NCI-H524 (cell line): ENCODE results near the gene TOP1.

Experiments used
- DNase-seq, 2 experiments: peaks; one replicate each; lab custom pipeline; 2025; lab: John Stamatoyannopoulos, UW

TOP1 gene

DNA sequence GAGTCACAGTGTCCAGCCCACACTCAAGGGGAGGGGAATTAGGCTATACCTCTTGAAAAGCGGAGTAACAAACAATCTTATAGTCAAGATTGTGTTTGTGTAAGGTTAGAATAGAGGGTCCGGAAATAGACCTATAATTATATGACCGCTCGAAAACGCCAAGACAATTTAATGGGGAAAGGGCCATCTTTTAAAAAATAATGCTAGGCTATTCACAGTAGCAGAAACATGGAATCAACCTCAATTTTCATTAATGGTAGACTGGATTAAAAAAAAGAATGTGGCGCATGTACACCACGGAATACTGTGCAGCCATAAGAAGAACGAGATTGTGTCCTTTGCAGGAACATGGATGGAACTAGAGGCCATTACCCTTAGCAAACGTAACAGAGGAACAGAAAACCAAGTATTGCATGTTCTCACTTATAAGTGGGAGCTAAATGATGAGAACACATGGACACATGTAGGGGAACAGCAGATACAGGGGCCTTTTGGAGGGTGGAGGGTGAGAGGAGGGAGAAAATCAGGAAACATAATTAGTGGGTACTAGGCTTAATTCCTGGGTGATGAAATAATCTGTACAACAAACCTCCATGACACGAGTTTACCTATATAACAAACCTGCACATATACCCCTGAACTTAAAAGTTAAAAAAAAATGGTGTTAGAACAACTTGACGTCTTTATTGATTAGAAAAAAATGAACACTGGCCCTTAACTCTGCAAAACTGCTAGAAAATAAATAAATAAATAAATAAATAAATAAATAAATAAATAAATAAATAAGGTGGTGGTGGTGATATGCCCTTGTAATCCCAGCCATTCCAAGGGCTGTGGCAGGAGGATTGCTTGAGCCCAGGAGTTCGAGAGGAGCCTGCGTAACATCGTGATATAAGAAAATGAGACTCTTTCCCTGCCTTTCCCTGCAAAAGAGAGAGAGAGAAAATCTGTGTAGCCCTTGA lies 30.3 kb downstream of the TOP1 start:
- no peak for DNase-seq

DNA sequence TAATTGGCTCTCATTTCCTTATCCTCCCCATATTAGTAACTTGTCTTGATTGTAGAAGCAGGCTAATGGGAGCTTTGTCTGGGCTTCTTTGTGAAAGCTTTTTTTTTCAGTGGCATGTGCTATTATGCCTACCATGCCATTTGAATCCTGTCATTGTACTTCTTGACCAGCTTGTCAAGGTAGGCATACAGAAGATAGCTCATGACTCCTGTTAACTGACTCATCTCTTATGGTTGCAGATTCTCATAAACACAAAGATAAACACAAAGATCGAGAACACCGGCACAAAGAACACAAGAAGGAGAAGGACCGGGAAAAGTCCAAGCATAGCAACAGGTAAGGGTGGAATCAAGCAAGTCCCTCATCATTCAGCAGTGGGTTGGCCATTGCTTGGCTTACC lies 32.5 kb downstream of the TOP1 start:
- DNase-seq: no peak

- peak in 1 of 2 experiments; percentile 30 for DNase-seq
These were observed 34.8 kb downstream of the TOP1 start for GRCh38 chr20:41063442-41063841.

- no peak for DNase-seq
These were observed 35.8 kb downstream of the TOP1 start for GRCh38 chr20:41064377-41064776.

GRCh38 chr20:41065716-41066115 lies 37.1 kb downstream of the TOP1 start:
- DNase-seq: no peak

- no peak for DNase-seq
These were observed 40.2 kb downstream of the TOP1 start for GRCh38 chr20:41068806-41069205.

DNA sequence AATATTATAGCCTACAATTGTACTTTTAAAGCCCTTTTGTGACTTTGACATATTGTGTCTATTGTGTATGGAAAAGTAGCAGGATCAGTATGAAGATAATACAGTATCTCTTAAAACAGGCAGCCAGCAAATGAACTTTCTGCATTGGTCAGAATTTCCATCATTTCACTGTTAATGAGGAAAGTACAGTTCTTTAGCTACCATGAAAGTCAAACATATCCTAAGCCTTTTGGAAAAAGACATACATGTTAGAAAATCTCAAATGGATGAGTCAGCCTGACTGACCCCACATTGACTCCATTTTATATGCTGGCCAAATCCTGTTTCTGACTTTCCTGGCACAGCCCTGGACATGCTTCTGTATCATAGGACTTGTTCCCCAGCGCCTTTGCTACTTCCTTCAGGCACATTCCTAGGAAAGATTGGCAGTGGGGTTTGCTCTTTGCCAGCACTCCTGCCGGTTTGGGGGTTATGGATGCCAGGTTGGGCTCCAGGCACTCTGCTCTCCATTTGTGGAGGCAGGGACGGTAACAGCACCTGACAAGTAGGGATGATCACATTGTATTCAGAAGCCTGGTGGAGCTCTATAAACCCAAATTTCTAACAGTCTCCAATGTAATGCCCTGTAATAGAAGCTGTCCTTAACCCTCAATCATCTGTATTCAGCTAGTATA lies 43.7 kb downstream of the TOP1 start:
- DNase-seq: no peak

GRCh38 chr20:41072915-41073314 lies 44.3 kb downstream of the TOP1 start:
- DNase-seq: no peak

GRCh38 chr20:41074441-41074840 lies 45.8 kb downstream of the TOP1 start:
- no peak for DNase-seq

DNA sequence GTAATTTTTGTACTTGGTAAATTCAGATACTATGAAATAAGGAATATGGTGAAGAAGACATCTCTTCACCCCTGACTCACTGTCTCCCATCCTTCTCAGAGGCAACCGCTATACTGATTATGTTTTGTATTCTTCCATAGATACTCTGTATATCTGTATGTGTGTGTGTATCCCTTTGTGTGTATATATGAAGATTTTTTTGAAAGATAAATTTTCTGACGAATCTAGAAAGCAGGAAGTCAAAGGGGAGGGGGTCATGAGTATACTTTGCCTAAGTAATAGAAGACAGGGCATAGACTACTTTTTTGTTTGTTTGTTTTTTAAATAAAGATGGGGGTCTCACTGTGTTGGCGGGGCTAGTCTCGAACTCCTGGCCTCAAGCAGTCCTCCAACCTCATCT lies 48.2 kb downstream of the TOP1 start:
- DNase-seq: no peak

DNA sequence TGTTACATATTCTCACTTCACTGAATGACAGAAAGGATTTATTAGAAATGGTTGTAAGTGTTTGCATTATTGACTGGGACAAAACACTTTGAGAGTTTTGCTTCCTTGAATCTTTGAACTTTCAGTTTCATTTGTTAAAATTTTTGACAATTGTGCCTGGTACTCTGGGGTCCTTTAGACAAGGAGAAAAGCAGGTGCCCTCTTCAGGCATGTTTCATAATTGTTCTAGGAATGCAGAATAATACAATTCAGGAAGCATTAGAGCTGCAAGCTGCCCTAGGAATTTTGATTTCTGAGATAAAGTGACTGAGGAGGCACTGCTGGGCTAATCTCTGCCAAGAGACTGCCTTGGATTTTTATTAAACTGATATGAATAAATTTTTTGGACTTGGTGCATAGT lies 49.7 kb downstream of the TOP1 start:
- DNase-seq: peak; percentile 7 to 22

GRCh38 chr20:41079066-41079465 lies 50.4 kb downstream of the TOP1 start:
- no peak for DNase-seq

DNA sequence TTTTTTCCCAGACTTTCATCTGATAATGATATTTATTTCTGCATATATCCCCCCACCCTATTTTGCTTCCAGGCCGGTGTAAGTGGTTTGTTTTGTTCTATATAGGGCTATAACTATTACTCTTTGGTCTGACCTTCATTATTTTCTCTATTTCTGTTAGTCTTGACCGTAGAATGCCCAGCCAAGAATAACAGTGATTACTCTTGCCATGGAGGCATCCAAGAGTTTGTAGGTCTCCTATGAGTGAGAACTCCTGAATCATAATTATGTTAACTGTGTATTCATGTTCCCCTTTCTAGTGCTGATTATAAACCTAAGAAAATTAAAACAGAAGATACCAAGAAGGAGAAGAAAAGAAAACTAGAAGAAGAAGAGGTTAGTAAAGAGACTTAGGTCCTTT lies 52.2 kb downstream of the TOP1 start:
- DNase-seq: no peak

DNA sequence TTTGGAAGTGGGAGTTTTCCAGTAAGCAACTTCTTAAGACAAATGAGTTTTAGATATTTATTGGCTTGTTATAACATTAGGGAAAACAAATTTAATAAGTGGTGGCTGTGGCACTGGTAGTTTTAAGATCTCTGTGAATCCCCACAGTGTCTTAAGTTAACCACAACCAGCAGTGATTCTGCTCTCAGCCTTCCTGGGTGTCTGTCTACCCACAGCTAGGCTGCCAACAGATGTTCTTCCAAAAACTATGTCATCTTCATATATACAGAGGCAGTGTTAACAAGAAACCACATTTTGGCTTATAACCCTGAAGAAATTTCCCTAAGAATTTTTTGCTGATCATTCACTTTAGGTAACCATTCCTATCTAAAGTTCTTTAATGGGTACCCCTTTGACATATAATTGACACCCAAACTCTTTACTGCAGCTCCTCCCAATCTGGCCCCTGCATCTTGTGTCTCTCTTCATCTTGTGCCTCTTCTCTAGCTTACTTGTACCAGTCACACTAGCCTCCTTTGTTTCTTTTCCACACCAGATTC lies 52.7 kb downstream of the TOP1 start:
- DNase-seq: no peak

DNA sequence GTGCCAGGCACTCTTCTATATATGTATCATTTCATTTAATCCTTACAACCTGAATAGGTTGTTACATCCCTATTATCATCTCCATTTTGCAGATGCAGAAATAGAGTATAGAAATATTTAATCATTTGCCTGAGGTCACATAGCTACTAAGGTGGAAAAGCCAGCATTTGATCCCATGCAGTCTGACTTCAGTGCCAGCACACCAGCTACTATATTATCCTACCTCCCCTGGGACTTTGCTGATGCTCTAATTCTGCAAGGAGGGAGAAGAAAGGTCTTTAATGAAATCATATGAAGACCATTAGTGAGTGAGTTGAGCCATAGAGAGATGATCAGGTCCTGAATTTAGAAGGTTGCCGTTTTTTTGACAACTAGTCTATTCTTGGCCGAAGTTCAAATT lies 53.7 kb downstream of the TOP1 start:
- no peak for DNase-seq

DNA sequence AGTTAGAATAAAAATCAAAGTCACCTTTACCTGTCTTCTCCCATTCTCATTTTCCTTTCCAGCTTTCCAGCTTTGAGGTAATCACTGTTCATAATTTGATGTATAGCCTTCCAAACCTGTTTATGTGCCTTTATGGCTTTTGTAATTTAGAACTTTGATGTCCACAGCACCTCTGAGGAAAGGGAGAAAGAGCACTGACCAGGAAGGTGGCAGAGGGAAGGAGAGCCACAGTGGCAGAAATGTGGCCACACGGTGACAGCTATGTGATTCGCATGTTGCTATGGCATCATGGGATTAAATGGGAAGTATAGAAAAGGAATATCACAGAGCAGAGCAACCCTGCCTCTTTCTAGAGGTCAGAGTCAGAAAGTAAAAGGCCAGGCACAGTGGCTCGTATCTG lies 57.0 kb downstream of the TOP1 start:
- DNase-seq: no peak

GRCh38 chr20:41086402-41087324 lies 58.0 kb downstream of the TOP1 start:
- DNase-seq: peak in 1 of 2 experiments; percentile 41

GRCh38 chr20:41087325-41087685 lies 58.7 kb downstream of the TOP1 start:
- no peak for DNase-seq

GRCh38 chr20:41087777-41088176 lies 59.2 kb downstream of the TOP1 start:
- no peak for DNase-seq

DNA sequence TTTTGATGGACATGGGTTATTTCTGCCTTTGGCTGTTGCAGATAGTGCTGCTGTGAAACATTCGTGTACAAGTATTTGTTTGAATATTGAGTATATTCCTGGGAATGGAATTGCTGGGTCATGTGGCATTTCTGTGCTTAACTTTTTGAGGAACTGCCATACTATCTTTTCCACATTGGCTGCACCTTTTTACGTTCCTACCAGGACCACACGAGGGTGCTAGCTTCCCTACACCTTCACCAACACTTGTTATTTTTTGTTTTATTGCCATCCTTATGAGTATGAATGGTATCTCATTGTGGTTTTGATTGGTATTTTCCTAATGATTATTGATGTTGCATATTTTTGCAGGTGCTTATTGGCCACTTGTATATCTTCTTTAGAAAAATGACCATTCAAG lies 60.9 kb downstream of the TOP1 start:
- DNase-seq: no peak

GRCh38 chr20:41091927-41092326 lies 63.3 kb downstream of the TOP1 start:
- DNase-seq: no peak
